Pancreas (tissue), 10 donors: ENCODE results near the gene SARS2. TPM values are rescaled to one million over a fixed set of nuclear protein-coding genes. Genes with fewer than 3 reads are reported as not detected.

Experiments used
- ATAC-seq, 4 donors: fragments of 200-7000 bp; cut with Tn5 transposase; one replicate each; pipeline versions ENCODE4 v1.8.0 to v1.9.1; 2020; ENCODE audit warnings: mild to moderate bottlenecking in 4 of 4, moderate library complexity in 4 of 4
- DNase-seq, 6 donors: peaks; one replicate each; pipeline ENCODE4 v3.0.0-alpha.2; 2020
- FAIRE-seq: peaks from 2 replicates; lab custom pipeline; 2012; peaks lifted over from hg19 to GRCh38; lab: Jason Lieb, UNC
- H3K27ac ChIP-seq, 4 donors: fragments of 200-600 bp; sonication (generic); 1 replicate in 3 of 4; 2 replicates in 1 of 4; pipeline versions ENCODE4 v1.5.0 to v1.8.0; 2020
- H3K27me3 ChIP-seq, 4 donors: fragments of 200-600 bp; one replicate each; pipeline ENCODE4 v1.8.0; 2021
- H3K36me3 ChIP-seq, 3 donors: fragments of 200-600 bp; sonication (generic) in 1 of 3; one replicate each; pipeline versions ENCODE4 v1.5.0 to v1.8.0; 2020 to 2021
- H3K4me1 ChIP-seq, 3 donors: fragments of 200-600 bp; one replicate each; pipeline ENCODE4 v1.8.0; 2021
- H3K4me3 ChIP-seq, 4 donors: fragments of 200-600 bp; sonication (generic) in 2 of 4; one replicate each; pipeline versions ENCODE4 v1.5.0 to v1.8.0; 2020 to 2021
- H3K9me3 ChIP-seq, 4 donors: fragments of 200-600 bp; one replicate each; pipeline ENCODE4 v1.8.0; 2021
- CTCF ChIP-seq, 4 donors: fragments of 200-600 bp; sonication (generic) in 3 of 4; IDR thresholded peaks; one replicate each; pipeline versions ENCODE4 v1.5.0 to v1.8.0; 2021; ENCODE audit warnings: antibody characterized with exemption in 4 of 4
- WGBS, 2 donors: extraction: QIAGEN DNeasy Blood & Tissue Kit; methylation state at CpG; one replicate each; pipeline ENCODE4 v1.1.7; 2013; 5-methylcytosine and 5-hydroxymethylcytosine counted together
- intact Hi-C, 3 donors: fragments of 100-400 bp; cut with DNase I; formaldehyde crosslinking; loops; one replicate each; pipeline versions ENCODE4 v1.11.1 to v1.14.2; 2022
- polyA plus RNA-seq, 2 donors: library from polyadenylated mRNA; stranded (reverse); fragments of 200-250 nt; gene quantifications; one replicate each; pipeline ENCODE4 v1.2.3, GENCODE V29; 2013
- total RNA-seq, 6 donors: library from RNA; stranded (reverse); fragmentation: NEBNext Ultra II Directional in 4 of 6; extraction: Animal tissue kit (Norgen Biotek cat#: 25700) in 4 of 6; gene quantifications; one replicate each; pipeline versions ENCODE4 v1.2.1 to v1.2.4, GENCODE V29; 2021 to 2023
- donor health status: healthy with polysubstance abuse.
- donor health status: DM: no; HTN: no; CAD: no; lungs with moderate emphysema.
- donor health status: DM: no; HTN: no; CAD: no.
- donor health status: control.
- donor health status: control.
- donor health status: Bipolar disorder and iron deficiency.
- donor health status: DM: yes; HTN: yes; CAD: no.
- donor health status: DM: no; HTN: no; CAD: no.
- donor health status: DM: no; HTN: no; CAD: no.
- donor health status: DM: yes; HTN: yes; CAD: no.

The SARS2 gene
- total and polyA plus RNA-seq, 8 donors, result 8.8 to 80.6 (median 15.4) TPM

DNA sequence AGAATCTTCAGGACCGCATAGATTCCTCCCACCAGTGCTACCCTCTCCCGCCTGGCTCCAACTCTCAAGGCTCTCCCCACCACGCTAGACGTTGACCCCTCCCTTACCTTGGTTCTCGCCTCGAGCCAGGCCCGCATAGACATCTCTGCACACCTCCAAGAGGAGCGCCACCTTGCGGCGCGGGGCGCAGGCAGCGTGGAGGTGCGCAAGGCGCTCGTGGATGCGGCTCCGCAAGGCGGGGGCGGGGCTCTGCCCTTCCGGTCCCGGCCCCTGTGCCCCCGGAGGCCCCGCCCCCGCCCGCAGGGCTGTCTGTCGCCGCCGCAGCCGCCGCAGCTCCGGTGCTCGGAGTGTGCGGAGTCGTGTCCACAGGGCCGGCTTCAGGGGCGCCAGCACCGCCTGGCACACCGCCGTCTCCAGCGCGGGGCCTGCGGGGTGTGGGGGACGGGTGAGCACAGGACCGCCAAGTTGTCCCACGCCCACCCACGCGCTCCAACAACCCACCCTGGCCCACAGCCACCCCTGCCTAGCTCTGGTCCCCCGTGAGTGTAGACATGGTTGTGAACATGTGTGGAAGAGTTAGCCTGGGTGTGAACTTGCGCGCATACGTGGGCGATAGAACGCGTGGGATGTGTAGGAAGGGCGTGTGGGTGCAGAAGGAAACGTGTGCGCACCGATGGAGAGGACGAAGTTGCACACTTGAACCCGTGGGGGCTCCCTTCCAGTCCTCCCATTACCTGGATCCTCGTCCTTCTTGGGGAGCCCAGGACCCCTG lies 60.5 kb downstream of the SARS2 start:
- Histone ChIP-seq H3K27me3 (no peaks in the 10 kb centered on the region), H3K4me3 (peak overlapping the region; percentile 20 to 68 (median 44)), H3K27ac (peak overlapping the region in 1 of 4 donors; percentile 37), H3K36me3 (no peaks in the 10 kb centered on the region), H3K9me3 (no peaks in the 10 kb centered on the region), H3K4me1 (peaks cover 3 to 12% (median 9%) of the 10 kb centered on the region in 3 donors)
- 18 to 24% methylated on average over 42 to 62 of the region's 62 CpGs for WGBS, 2 donors
- intact Hi-C loops, result no loop called here
- peak; percentile 83 to 98 (median 94) for DNase-seq
- no peak for FAIRE-seq
- peak; percentile 96 to 97 (median 97) for ATAC-seq
- peak; percentile 80 to 93 (median 86) for TF ChIP-seq CTCF (IDR thresholded peaks at IDR 0.05)

GRCh38 chr19:38869160-38869835 lies 61.3 kb downstream of the SARS2 start:
- FAIRE-seq (no peak), ATAC-seq (peak; percentile 40 to 72 (median 55)), DNase-seq (peak in 4 of 6 donors; percentile 41 to 71 (median 58))
- H3K4me3 ChIP-seq, result peak overlapping the region; percentile 20 to 68 (median 44)
- intact Hi-C loops, result no loop called here
- H3K27me3 ChIP-seq, result no peaks in the 10 kb centered on the region
- H3K4me1 ChIP-seq, result peaks cover 3 to 16% (median 9%) of the 10 kb centered on the region in 3 donors
- 5 to 7% methylated on average over 34 of the region's 34 CpGs for WGBS, 2 donors
- no peaks in the 10 kb centered on the region for H3K9me3 ChIP-seq
- H3K36me3 ChIP-seq, result no peaks in the 10 kb centered on the region
- H3K27ac ChIP-seq, result peak overlapping the region in 1 of 4 donors; percentile 37
- TF ChIP-seq CTCF (IDR thresholded peaks at IDR 0.05), result no peak

- TF ChIP-seq CTCF (IDR thresholded peaks at IDR 0.05), result no peak
- no peak overlapping the region for H3K27ac ChIP-seq
- DNase-seq, result no peak
- H3K4me3 ChIP-seq, result peak overlapping the region in 2 of 4 donors; percentile 44 to 68
- H3K27me3 ChIP-seq, result no peaks in the 10 kb centered on the region
- H3K4me1 ChIP-seq, result peaks cover 3 to 18% (median 9%) of the 10 kb centered on the region in 3 donors
- no peak for FAIRE-seq
- 84 to 91% methylated on average over 6 of the region's 6 CpGs for WGBS, 2 donors
- H3K36me3 ChIP-seq, result no peaks in the 10 kb centered on the region
- no peaks in the 10 kb centered on the region for H3K9me3 ChIP-seq
- ATAC-seq, result no peak
- intact Hi-C loops, result no loop called here
Measured at GRCh38 chr19:38868551-38868950, 62.0 kb downstream of the SARS2 start.

- WGBS, 2 donors, result 86 to 88% methylated on average over 10 of the region's 10 CpGs
- no peak for TF ChIP-seq CTCF (IDR thresholded peaks at IDR 0.05)
Measured at GRCh38 chr19:38867171-38867780, 63.3 kb downstream of the SARS2 start.

More at GRCh38 chr19:38867171-38867780, 63.3 kb downstream of the SARS2 start:
- intact Hi-C loops, result no loop called here
- Histone ChIP-seq H3K4me3 (no peak overlapping the region), H3K36me3 (no peaks in the 10 kb centered on the region), H3K4me1 (peaks cover 10 to 28% (median 10%) of the 10 kb centered on the region in 3 donors), H3K27me3 (no peaks in the 10 kb centered on the region), H3K9me3 (no peaks in the 10 kb centered on the region), H3K27ac (no peak overlapping the region)
- ATAC-seq (no peak), DNase-seq (no peak), FAIRE-seq (peak; percentile 78)

Other genes starting within 250 kb of the SARS2 start
- 1 to 10 TPM; 2.3 to 8.8 (median 7.1) TPM for gene CAPN12, start 186.3 kb downstream of the SARS2 start, total RNA-seq
- gene CAPN12, start 186.3 kb downstream of the SARS2 start, polyA plus RNA-seq, result 10 to 100 TPM; 40.4 to 46.3 TPM
- not detected for gene LGALS7, start 157.2 kb downstream of the SARS2 start, total RNA-seq
- not detected for gene LGALS7, start 157.2 kb downstream of the SARS2 start, polyA plus RNA-seq
- gene LGALS7B, start 141.6 kb downstream of the SARS2 start, total RNA-seq, result not detected
- under 1 TPM in 1 of 2 donors, not detected in 1; 0.38 TPM for gene LGALS7B, start 141.6 kb downstream of the SARS2 start, polyA plus RNA-seq
- 10 to 100 TPM; 14.2 to 87.7 (median 63.7) TPM for gene LGALS4, start 117.8 kb downstream of the SARS2 start, total RNA-seq
- gene LGALS4, start 117.8 kb downstream of the SARS2 start, polyA plus RNA-seq, result 100 to 1,000 TPM in 1 of 2 donors, 10 to 100 TPM in 1; 80.9 to 135 TPM
- 100 to 1,000 TPM in 1 of 6 donors, 10 to 100 TPM in 5; 70.7 to 126 (median 92.5) TPM for gene ECH1, start 99.0 kb downstream of the SARS2 start, total RNA-seq
- gene ECH1, start 99.0 kb downstream of the SARS2 start, polyA plus RNA-seq, result 100 to 1,000 TPM; 112 to 197 TPM
- 100 to 1,000 TPM in 4 of 6 donors, 10 to 100 TPM in 2; 97.0 to 161 (median 129) TPM for gene HNRNPL, start 80.8 kb downstream of the SARS2 start, total RNA-seq
- 100 to 1,000 TPM in 1 of 2 donors, 10 to 100 TPM in 1; 89.2 to 128 TPM for gene HNRNPL, start 80.8 kb downstream of the SARS2 start, polyA plus RNA-seq
- gene RINL, start 52.5 kb downstream of the SARS2 start, total RNA-seq, result 10 to 100 TPM in 4 of 6 donors, 1 to 10 TPM in 2; 6.5 to 16.9 (median 10.5) TPM
- 10 to 100 TPM; 17.6 to 26.2 TPM for gene RINL, start 52.5 kb downstream of the SARS2 start, polyA plus RNA-seq
- gene SIRT2, start 31.1 kb downstream of the SARS2 start, total RNA-seq, result 10 to 100 TPM; 16.2 to 27.0 (median 19.0) TPM
- 10 to 100 TPM; 33.5 to 44.4 TPM for gene SIRT2, start 31.1 kb downstream of the SARS2 start, polyA plus RNA-seq
- gene NFKBIB, start 30.8 kb downstream of the SARS2 start, total RNA-seq, result 10 to 100 TPM in 2 of 6 donors, 1 to 10 TPM in 4; 6.8 to 14.3 (median 9.3) TPM
- gene NFKBIB, start 30.8 kb downstream of the SARS2 start, polyA plus RNA-seq, result 10 to 100 TPM; 12.3 to 26.8 TPM
- under 1 TPM in 5 of 6 donors, not detected in 1; 0.17 to 0.22 (median 0.19) TPM for gene CCER2, start 18.6 kb downstream of the SARS2 start, total RNA-seq
- gene CCER2, start 18.6 kb downstream of the SARS2 start, polyA plus RNA-seq, result 1 to 10 TPM; 1.2 to 3.3 TPM
- 10 to 100 TPM in 5 of 6 donors, 1 to 10 TPM in 1; 9.8 to 17.5 (median 14.0) TPM for gene MRPS12, start 181 bp upstream of the SARS2 start, total RNA-seq
- 10 to 100 TPM; 13.8 to 19.5 TPM for gene MRPS12, start 181 bp upstream of the SARS2 start, polyA plus RNA-seq
- 10 to 100 TPM in 1 of 6 donors, 1 to 10 TPM in 5; 5.8 to 10.1 (median 7.4) TPM for gene FBXO17, start 45.0 kb upstream of the SARS2 start, total RNA-seq
- gene FBXO17, start 45.0 kb upstream of the SARS2 start, polyA plus RNA-seq, result 10 to 100 TPM; 11.8 to 13.8 TPM
- 1 to 10 TPM; 2.2 to 5.5 (median 4.3) TPM for gene FBXO27, start 101.8 kb upstream of the SARS2 start, total RNA-seq
- 1 to 10 TPM; 1.0 to 2.6 TPM for gene FBXO27, start 101.8 kb upstream of the SARS2 start, polyA plus RNA-seq
- gene ACP7, start 153.6 kb upstream of the SARS2 start, total RNA-seq, result under 1 TPM in 1 of 6 donors, not detected in 5; 0.09 TPM
- gene ACP7, start 153.6 kb upstream of the SARS2 start, polyA plus RNA-seq, result under 1 TPM; 0.11 to 0.42 TPM
- gene PAK4, start 195.0 kb upstream of the SARS2 start, total RNA-seq, result 10 to 100 TPM; 19.4 to 37.2 (median 28.5) TPM
- 10 to 100 TPM; 29.9 to 38.4 TPM for gene PAK4, start 195.0 kb upstream of the SARS2 start, polyA plus RNA-seq